Smooth muscle cell of the coronary artery (primary cell): ENCODE data around the gene ZACN. TPM values are rescaled to one million over a fixed set of nuclear protein-coding genes. Genes with fewer than 3 reads are reported as not detected.

Experiments used
- total RNA-seq: library from RNA; depleted of rRNA; stranded (reverse); fragments of >200 nt; gene quantifications from 2 replicates; pipeline ENCODE4 v1.2.3, GENCODE V29; 2014; ENCODE audit warnings: low replicate concordance

The ZACN gene
- total RNA-seq: not detected in 2 replicates

GRCh38 chr17:76078860-76079534 is at the start of gene ZACN:
TSS of gene ZACN (plus strand) at chr17:76079182. CDS start at chr17:76079265, 83 bp downstream.

GRCh38 chr17:76072148-76072858 is 6.7 kb upstream of the ZACN start, which contains the start of gene SRP68:
TSS of gene SRP68 (minus strand) at chr17:76072517. CDS start at chr17:76072491, 26 bp downstream.

GRCh38 chr17:76074390-76075363 is 4.3 kb upstream of the ZACN start, which contains the start of gene GALR2:
TSS of gene GALR2 (plus strand) at chr17:76074781. CDS start at chr17:76074884, 103 bp downstream.

GRCh38 chr17:76103274-76104139 is 24.5 kb downstream of the ZACN start, which contains the start of gene EXOC7:
TSS of gene EXOC7 (minus strand) at chr17:76103787. CDS start at chr17:76103692, 95 bp downstream.

Other genes starting within 250 kb of the ZACN start
- 0.30 and 0.82 TPM in 2 replicates for gene UNC13D, start 234.8 kb upstream of the ZACN start, total RNA-seq
- 21.3 TPM in 2 replicates for gene WBP2, start 223.8 kb upstream of the ZACN start, total RNA-seq
- gene TRIM47, start 200.6 kb upstream of the ZACN start, total RNA-seq: 17.4 and 21.2 TPM in 2 replicates
- 6.0 and 19.2 TPM in 2 replicates for gene TRIM65, start 182.2 kb upstream of the ZACN start, total RNA-seq
- 22.0 and 27.7 TPM in 2 replicates for gene MRPL38, start 174.3 kb upstream of the ZACN start, total RNA-seq
- gene FBF1, start 138.1 kb upstream of the ZACN start, total RNA-seq: 7.9 and 15.8 TPM in 2 replicates
- 58.5 and 155 TPM in 2 replicates for gene ACOX1, start 100.0 kb upstream of the ZACN start, total RNA-seq
- 11.1 and 22.9 TPM in 2 replicates for gene TEN1, start 99.9 kb upstream of the ZACN start, total RNA-seq
- 1.2 and 1.4 TPM in 2 replicates for gene CDK3, start 78.3 kb upstream of the ZACN start, total RNA-seq
- not detected in 2 replicates for gene EVPL, start 51.9 kb upstream of the ZACN start, total RNA-seq
- 21.1 and 33.0 TPM in 2 replicates for gene SRP68, start 6.7 kb upstream of the ZACN start, total RNA-seq
- gene GALR2, start 4.4 kb upstream of the ZACN start, total RNA-seq: not detected in 2 replicates
- gene EXOC7, start 24.6 kb downstream of the ZACN start, total RNA-seq: 82.0 and 180 TPM in 2 replicates
- gene FOXJ1, start 62.1 kb downstream of the ZACN start, total RNA-seq: not detected in 2 replicates
- gene RNF157, start 161.3 kb downstream of the ZACN start, total RNA-seq: 2.3 TPM in 1 of 2 replicates, not detected in the other
- 1.6 and 2.6 TPM in 2 replicates for gene UBALD2, start 186.2 kb downstream of the ZACN start, total RNA-seq
- gene QRICH2, start 229.1 kb downstream of the ZACN start, total RNA-seq: 2.3 and 6.0 TPM in 2 replicates